Activated naive CD8-positive, alpha-beta T cell treated with anti-CD3 and anti-CD28 coated beads, Interleukin-2, amount 50 U/mL, for 24 hours (primary cell): ENCODE data around the gene CDHR5.

ENCODE experiments used
- ATAC-seq: fragments of 150-1000 bp; cut with Tn5 transposase; one replicate; pipeline ENCODE4 v1.10.0; 2021
- DNase-seq: peaks from one replicate; pipeline ENCODE4 v3.0.0; 2021
- H3K27ac Mint-ChIP-seq: one replicate; pipeline ENCODE4 v1.8.0; 2021; ENCODE audit warnings: mild to moderate bottlenecking, mixed read lengths
- H3K27me3 Mint-ChIP-seq: one replicate; pipeline ENCODE4 v1.8.0; 2021; ENCODE audit warnings: mixed read lengths
- H3K36me3 Mint-ChIP-seq: one replicate; pipeline ENCODE4 v1.8.0; 2021; ENCODE audit warnings: low read depth, mixed read lengths
- H3K4me1 Mint-ChIP-seq: one replicate; pipeline ENCODE4 v1.8.0; 2021; ENCODE audit warnings: mixed read lengths
- H3K4me3 Mint-ChIP-seq: one replicate; pipeline ENCODE4 v1.8.0; 2021; ENCODE audit warnings: mild to moderate bottlenecking, moderate library complexity, mixed read lengths
- H3K9me3 Mint-ChIP-seq: one replicate; pipeline ENCODE4 v1.8.0; 2021; ENCODE audit warnings: mixed read lengths

CDHR5 gene

GRCh38 chr11:598005-598680 is 26.6 kb downstream of the CDHR5 start:
- H3K27ac Mint-ChIP-seq = no peak overlapping the region
- H3K4me1 Mint-ChIP-seq = peaks cover 10% of the 10 kb centered on the region
- H3K36me3 Mint-ChIP-seq = peaks cover 39% of the 10 kb centered on the region
- no peaks in the 10 kb centered on the region for H3K27me3 Mint-ChIP-seq
- ATAC-seq (no peak), DNase-seq (no peak)
- H3K4me3 Mint-ChIP-seq = no peak overlapping the region
- no peaks in the 10 kb centered on the region for H3K9me3 Mint-ChIP-seq

DNA sequence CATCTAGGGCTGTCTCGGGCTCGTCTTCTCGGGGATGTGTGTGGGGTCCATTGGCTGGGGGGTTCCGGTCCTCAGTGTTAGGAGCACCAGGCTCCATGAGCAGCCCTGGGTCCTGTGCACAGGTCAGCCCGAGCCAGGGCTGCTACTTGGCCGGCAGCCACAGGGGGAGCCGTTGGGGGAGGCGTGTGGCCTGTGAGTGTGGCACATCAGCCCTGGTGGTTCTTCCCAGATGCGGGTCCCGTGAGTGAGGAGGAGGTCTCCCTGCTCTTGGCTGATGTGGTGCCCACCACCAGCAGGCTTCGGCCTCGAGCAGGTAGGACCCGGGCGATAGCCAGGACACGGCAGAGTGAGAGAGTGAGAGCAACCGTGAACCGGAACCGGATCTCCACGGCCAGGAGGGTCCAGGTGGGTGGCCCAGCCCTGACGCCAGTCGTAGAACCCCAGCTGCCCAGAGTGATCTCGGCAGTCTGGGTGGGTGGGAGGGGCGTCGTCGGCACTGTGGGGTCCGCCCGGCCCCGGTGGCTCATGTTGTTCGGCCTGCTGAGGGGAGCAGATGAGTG is 27.5 kb downstream of the CDHR5 start:
- no peaks in the 10 kb centered on the region for H3K9me3 Mint-ChIP-seq
- no peaks in the 10 kb centered on the region for H3K27me3 Mint-ChIP-seq
- no peak overlapping the region for H3K4me3 Mint-ChIP-seq
- peaks cover 40% of the 10 kb centered on the region for H3K36me3 Mint-ChIP-seq
- ATAC-seq (peak; percentile 23), DNase-seq (no peak)
- H3K27ac Mint-ChIP-seq = no peak overlapping the region
- peaks cover 10% of the 10 kb centered on the region for H3K4me1 Mint-ChIP-seq

GRCh38 chr11:596374-596773 is 28.4 kb downstream of the CDHR5 start:
- Mint-ChIP-seq H3K4me1 (peaks cover 10% of the 10 kb centered on the region), H3K27me3 (no peaks in the 10 kb centered on the region), H3K36me3 (peaks cover 36% of the 10 kb centered on the region), H3K9me3 (no peaks in the 10 kb centered on the region), H3K4me3 (no peak overlapping the region), H3K27ac (peak overlapping the region; percentile 46)
- ATAC-seq = peak; percentile 41
- DNase-seq = no peak

DNA sequence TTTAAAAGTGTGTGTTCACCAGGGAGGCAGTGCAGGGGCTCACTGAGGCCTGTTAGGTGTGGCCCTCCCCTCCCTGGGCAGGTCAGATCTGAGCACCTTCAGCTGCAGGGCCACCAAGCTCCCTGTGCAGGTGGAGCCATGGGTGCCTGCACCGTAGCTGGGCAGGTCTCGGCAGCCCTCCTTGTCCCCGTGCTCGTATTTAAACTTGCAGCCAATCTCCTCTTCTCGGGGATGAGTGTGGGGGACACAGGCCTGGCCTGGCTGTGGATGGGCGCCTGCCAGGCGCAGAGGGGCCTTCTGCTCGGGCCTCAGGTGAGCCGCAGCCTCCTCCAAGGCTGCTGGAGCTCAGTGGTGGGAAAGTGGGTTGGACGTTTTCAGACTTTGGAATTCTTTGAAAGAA is 29.4 kb downstream of the CDHR5 start:
- no peaks in the 10 kb centered on the region for H3K9me3 Mint-ChIP-seq
- DNase-seq (no peak), ATAC-seq (no peak)
- peaks cover 10% of the 10 kb centered on the region for H3K4me1 Mint-ChIP-seq
- H3K36me3 Mint-ChIP-seq = peaks cover 40% of the 10 kb centered on the region
- H3K4me3 Mint-ChIP-seq = no peak overlapping the region
- no peak overlapping the region for H3K27ac Mint-ChIP-seq
- no peaks in the 10 kb centered on the region for H3K27me3 Mint-ChIP-seq

DNA sequence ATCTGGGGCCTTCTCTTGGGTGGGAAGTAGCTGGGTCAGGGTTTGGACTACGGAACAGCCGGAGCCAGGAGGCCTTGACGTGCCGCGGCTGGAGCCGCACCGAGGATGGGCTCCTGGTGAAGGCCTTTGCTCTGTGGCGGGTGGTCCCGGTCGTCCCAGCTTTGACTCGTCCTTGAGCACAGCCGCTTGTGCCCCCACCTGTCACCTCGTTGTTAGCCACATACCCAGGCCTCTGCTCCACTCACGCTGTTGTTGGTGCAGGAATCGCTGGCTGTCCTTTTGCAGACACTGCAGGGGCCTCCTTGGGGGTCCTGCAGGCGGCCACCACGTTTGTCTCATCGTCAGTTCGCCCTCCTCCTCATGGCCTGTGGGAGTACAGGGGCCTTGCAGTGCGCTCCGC is 31.4 kb downstream of the CDHR5 start:
- Mint-ChIP-seq H3K4me3 (no peak overlapping the region), H3K4me1 (peaks cover 14% of the 10 kb centered on the region), H3K36me3 (peaks cover 44% of the 10 kb centered on the region), H3K9me3 (no peaks in the 10 kb centered on the region), H3K27ac (no peak overlapping the region), H3K27me3 (no peaks in the 10 kb centered on the region)
- no peak for ATAC-seq
- DNase-seq = no peak

- peaks cover 48% of the 10 kb centered on the region for H3K36me3 Mint-ChIP-seq
- no peaks in the 10 kb centered on the region for H3K9me3 Mint-ChIP-seq
- DNase-seq (no peak), ATAC-seq (no peak)
- no peaks in the 10 kb centered on the region for H3K27me3 Mint-ChIP-seq
- peaks cover 19% of the 10 kb centered on the region for H3K4me1 Mint-ChIP-seq
- H3K27ac Mint-ChIP-seq = no peak overlapping the region
- no peak overlapping the region for H3K4me3 Mint-ChIP-seq
These were observed 31.8 kb downstream of the CDHR5 start for GRCh38 chr11:592918-593317.

DNA sequence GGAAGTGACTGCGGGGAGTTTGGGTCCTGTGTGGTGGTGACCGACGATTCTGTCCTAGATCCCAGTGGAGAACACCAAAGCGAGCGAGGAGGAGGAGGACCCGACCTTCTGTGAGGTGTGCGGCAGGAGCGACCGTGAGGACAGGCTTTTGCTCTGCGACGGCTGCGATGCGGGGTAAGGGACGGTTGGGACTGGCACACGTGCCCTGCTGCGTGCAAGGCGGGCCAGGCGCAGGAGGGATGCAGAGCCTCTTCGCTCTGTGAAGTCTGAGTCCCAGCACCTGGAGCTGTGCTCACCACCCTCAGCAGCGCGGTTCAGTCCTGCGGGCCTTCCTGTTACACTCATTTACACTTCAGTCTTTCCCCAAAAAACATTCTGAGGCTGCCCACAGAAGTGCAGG is 32.3 kb downstream of the CDHR5 start:
- DNase-seq = no peak
- Mint-ChIP-seq H3K27ac (no peak overlapping the region), H3K4me1 (peaks cover 23% of the 10 kb centered on the region), H3K4me3 (no peak overlapping the region), H3K27me3 (no peaks in the 10 kb centered on the region), H3K36me3 (peaks cover 49% of the 10 kb centered on the region), H3K9me3 (no peaks in the 10 kb centered on the region)
- no peak for ATAC-seq

DNA sequence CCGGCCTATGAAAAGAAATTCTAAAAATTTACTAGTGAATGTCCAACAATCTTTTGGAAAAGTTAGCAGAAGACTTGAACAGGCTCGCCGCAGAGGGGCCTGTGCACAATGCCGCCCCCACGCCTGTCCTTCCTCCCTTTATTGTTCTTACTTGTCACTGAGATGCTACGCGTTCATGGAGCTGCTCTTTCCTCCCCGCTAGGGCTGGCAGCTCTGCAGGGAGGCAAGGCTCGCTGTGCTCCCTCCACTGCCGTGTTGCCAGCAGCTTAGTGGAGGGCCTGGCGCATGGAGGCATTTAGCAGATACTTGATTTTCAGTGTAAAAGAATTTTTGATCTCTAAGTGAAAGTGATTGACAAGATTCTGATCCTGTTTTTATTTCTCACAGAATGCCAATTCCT is 33.8 kb downstream of the CDHR5 start:
- Mint-ChIP-seq H3K36me3 (peaks cover 45% of the 10 kb centered on the region), H3K27ac (no peak overlapping the region), H3K4me1 (peaks cover 29% of the 10 kb centered on the region), H3K9me3 (no peaks in the 10 kb centered on the region), H3K4me3 (no peak overlapping the region), H3K27me3 (no peaks in the 10 kb centered on the region)
- ATAC-seq = no peak
- DNase-seq = no peak

GRCh38 chr11:589798-590197 is 35.0 kb downstream of the CDHR5 start:
- Mint-ChIP-seq H3K4me1 (peaks cover 29% of the 10 kb centered on the region), H3K4me3 (no peak overlapping the region), H3K36me3 (peaks cover 41% of the 10 kb centered on the region), H3K27me3 (no peaks in the 10 kb centered on the region), H3K9me3 (no peaks in the 10 kb centered on the region), H3K27ac (no peak overlapping the region)
- ATAC-seq = no peak
- no peak for DNase-seq

- H3K4me3 Mint-ChIP-seq = peak overlapping the region; percentile 61
- ATAC-seq (peak; percentile 100), DNase-seq (peak; percentile 65)
- no peaks in the 10 kb centered on the region for H3K27me3 Mint-ChIP-seq
- peak overlapping the region; percentile 92 for H3K27ac Mint-ChIP-seq
- peaks cover 39% of the 10 kb centered on the region for H3K36me3 Mint-ChIP-seq
- H3K4me1 Mint-ChIP-seq = peaks cover 26% of the 10 kb centered on the region
- H3K9me3 Mint-ChIP-seq = no peaks in the 10 kb centered on the region
These were observed 36.8 kb downstream of the CDHR5 start for GRCh38 chr11:587978-588380.

GRCh38 chr11:587546-587945 is 37.2 kb downstream of the CDHR5 start:
- H3K36me3 Mint-ChIP-seq = peaks cover 39% of the 10 kb centered on the region
- peak overlapping the region; percentile 92 for H3K27ac Mint-ChIP-seq
- H3K9me3 Mint-ChIP-seq = no peaks in the 10 kb centered on the region
- DNase-seq (no peak), ATAC-seq (peak; percentile 6)
- peaks cover 26% of the 10 kb centered on the region for H3K4me1 Mint-ChIP-seq
- no peaks in the 10 kb centered on the region for H3K27me3 Mint-ChIP-seq
- H3K4me3 Mint-ChIP-seq = peak overlapping the region; percentile 61

DNA sequence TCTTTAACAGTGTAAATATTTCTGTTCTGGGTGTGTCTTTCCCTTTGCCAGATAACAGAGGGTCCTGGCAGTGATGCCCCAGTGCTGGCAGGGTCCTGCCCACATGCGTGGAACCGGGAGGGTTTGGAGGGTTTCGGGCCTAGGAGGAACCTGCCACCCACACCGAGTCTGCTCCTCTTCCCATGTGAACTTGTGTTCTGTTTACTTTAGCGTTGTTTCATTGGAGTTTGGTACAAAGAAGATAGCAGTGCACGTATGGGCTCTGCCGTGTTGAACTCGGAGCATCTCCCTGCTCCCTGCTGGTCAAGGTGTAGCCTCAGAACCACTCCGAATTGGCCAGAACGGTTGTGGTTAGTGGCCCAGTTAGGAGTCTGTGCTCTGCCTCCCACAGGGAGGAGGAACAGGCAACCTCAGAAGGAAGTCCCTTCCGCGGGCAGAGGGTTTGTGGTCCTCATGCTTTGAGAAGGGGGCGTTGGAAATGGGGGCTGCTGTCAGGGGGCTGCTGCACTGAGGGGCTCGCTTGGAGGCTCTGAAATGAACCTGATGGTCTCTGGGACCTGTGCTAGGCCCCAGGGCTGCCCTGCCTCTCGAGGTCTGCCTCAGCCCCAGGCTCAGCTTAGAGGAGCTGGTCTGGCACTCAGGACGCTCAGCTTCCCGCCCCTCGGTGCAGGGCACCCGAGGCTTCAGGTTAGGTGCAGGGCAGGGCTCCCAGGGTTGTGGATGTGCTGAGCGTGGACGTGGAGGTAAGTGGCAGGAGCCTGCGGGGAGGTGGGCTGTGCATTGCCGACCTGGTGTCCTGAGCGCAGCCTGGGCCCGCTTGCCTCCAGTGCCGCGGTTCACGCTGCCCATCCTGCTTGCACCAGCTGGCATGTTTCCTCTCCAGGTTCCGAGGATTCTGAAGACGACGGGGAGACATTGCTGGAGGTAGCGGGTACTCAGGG is 38.1 kb downstream of the CDHR5 start:
- H3K36me3 Mint-ChIP-seq = peaks cover 37% of the 10 kb centered on the region
- no peak overlapping the region for H3K4me3 Mint-ChIP-seq
- ATAC-seq = no peak
- H3K27me3 Mint-ChIP-seq = no peaks in the 10 kb centered on the region
- DNase-seq = no peak
- peaks cover 26% of the 10 kb centered on the region for H3K4me1 Mint-ChIP-seq
- H3K9me3 Mint-ChIP-seq = no peaks in the 10 kb centered on the region
- peak overlapping the region; percentile 74 for H3K27ac Mint-ChIP-seq

- ATAC-seq = no peak
- no peaks in the 10 kb centered on the region for H3K9me3 Mint-ChIP-seq
- H3K27ac Mint-ChIP-seq = no peak overlapping the region
- no peaks in the 10 kb centered on the region for H3K27me3 Mint-ChIP-seq
- H3K4me1 Mint-ChIP-seq = peaks cover 41% of the 10 kb centered on the region
- H3K4me3 Mint-ChIP-seq = no peak overlapping the region
- H3K36me3 Mint-ChIP-seq = peaks cover 25% of the 10 kb centered on the region
- no peak for DNase-seq
These were observed 40.5 kb downstream of the CDHR5 start for GRCh38 chr11:584287-584686.

- Mint-ChIP-seq H3K27me3 (no peaks in the 10 kb centered on the region), H3K36me3 (peaks cover 25% of the 10 kb centered on the region), H3K9me3 (no peaks in the 10 kb centered on the region), H3K4me1 (peaks cover 43% of the 10 kb centered on the region), H3K4me3 (no peak overlapping the region), H3K27ac (no peak overlapping the region)
- ATAC-seq (no peak), DNase-seq (no peak)
These were observed 43.0 kb downstream of the CDHR5 start for GRCh38 chr11:581752-582151.

- Mint-ChIP-seq H3K9me3 (no peaks in the 10 kb centered on the region), H3K4me1 (peaks cover 40% of the 10 kb centered on the region), H3K36me3 (peaks cover 24% of the 10 kb centered on the region), H3K27me3 (no peaks in the 10 kb centered on the region), H3K4me3 (no peak overlapping the region), H3K27ac (no peak overlapping the region)
- no peak for ATAC-seq
- DNase-seq = no peak
These were observed 43.4 kb downstream of the CDHR5 start for GRCh38 chr11:581342-581741.
